ENCODE results near the gene KLK5.
A peak's percentile ranks its signal among the peaks of the same experiment; 100 is the strongest.
"Not testable (repeated sequence)": the region's sequence is repeated elsewhere in the genome, so short reads cannot be mapped to it uniquely, and the experiment has no call there.

The KLK5 gene

DNA sequence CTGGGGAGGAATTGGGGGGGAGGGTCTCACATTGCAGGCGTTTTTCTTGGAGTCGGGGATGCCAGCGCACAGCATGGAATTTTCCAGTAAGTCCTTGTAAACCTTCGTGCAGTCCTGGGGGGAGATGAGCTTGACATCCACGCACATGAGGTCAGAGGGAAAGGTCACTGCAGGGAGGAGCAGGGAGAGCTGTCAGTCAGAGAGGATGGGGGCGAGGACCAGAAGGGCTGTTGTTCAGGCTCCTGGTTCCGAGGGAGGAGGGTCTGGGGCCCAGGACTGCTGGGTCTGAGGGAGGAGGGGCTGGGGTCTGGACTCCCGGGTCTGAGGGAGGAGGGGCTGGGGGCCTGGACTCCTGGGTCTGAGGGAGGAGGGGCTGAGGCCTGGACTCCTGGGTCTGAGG, 26.9 kb upstream of the KLK5 start:
- DNase-seq (ENCODE audit: low read depth) = no peak
- TF ChIP-seq, protein P1, sequence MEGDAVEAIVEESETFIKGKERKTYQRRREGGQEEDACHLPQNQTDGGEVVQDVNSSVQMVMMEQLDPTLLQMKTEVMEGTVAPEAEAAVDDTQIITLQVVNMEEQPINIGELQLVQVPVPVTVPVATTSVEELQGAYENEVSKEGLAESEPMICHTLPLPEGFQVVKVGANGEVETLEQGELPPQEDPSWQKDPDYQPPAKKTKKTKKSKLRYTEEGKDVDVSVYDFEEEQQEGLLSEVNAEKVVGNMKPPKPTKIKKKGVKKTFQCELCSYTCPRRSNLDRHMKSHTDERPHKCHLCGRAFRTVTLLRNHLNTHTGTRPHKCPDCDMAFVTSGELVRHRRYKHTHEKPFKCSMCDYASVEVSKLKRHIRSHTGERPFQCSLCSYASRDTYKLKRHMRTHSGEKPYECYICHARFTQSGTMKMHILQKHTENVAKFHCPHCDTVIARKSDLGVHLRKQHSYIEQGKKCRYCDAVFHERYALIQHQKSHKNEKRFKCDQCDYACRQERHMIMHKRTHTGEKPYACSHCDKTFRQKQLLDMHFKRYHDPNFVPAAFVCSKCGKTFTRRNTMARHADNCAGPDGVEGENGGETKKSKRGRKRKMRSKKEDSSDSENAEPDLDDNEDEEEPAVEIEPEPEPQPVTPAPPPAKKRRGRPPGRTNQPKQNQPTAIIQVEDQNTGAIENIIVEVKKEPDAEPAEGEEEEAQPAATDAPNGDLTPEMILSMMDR (IDR thresholded peaks at IDR 0.05; ENCODE audit: insufficient read depth, low read depth, low read length, missing control alignments) = no peak
- H3K4me3 ChIP-seq (ENCODE audit: low read length) = no peak overlapping the region

- no peak for DNase-seq (ENCODE audit: low read depth)
- H3K4me3 ChIP-seq (ENCODE audit: low read length) = no peak overlapping the region
- TF ChIP-seq, protein P1 (IDR thresholded peaks at IDR 0.05; ENCODE audit: insufficient read depth, low read depth, low read length, missing control alignments) = no peak
Measured at GRCh38 chr19:50978772-50979390, 26.0 kb upstream of the KLK5 start.

GRCh38 chr19:50977626-50978025, 24.8 kb upstream of the KLK5 start:
- TF ChIP-seq, protein P1 (IDR thresholded peaks at IDR 0.05; ENCODE audit: insufficient read depth, low read depth, low read length, missing control alignments) = no peak

GRCh38 chr19:50975766-50976165, 22.9 kb upstream of the KLK5 start:
- TF ChIP-seq, protein P1 (IDR thresholded peaks at IDR 0.05; ENCODE audit: insufficient read depth, low read depth, low read length, missing control alignments) = no peak
- peak; percentile 26 for DNase-seq (ENCODE audit: low read depth)
- no peak overlapping the region for H3K4me3 ChIP-seq (ENCODE audit: low read length)

More at GRCh38 chr19:50977626-50978025, 24.8 kb upstream of the KLK5 start:
- no peak overlapping the region for H3K4me3 ChIP-seq (ENCODE audit: low read length)
- no peak for DNase-seq (ENCODE audit: low read depth)

DNA sequence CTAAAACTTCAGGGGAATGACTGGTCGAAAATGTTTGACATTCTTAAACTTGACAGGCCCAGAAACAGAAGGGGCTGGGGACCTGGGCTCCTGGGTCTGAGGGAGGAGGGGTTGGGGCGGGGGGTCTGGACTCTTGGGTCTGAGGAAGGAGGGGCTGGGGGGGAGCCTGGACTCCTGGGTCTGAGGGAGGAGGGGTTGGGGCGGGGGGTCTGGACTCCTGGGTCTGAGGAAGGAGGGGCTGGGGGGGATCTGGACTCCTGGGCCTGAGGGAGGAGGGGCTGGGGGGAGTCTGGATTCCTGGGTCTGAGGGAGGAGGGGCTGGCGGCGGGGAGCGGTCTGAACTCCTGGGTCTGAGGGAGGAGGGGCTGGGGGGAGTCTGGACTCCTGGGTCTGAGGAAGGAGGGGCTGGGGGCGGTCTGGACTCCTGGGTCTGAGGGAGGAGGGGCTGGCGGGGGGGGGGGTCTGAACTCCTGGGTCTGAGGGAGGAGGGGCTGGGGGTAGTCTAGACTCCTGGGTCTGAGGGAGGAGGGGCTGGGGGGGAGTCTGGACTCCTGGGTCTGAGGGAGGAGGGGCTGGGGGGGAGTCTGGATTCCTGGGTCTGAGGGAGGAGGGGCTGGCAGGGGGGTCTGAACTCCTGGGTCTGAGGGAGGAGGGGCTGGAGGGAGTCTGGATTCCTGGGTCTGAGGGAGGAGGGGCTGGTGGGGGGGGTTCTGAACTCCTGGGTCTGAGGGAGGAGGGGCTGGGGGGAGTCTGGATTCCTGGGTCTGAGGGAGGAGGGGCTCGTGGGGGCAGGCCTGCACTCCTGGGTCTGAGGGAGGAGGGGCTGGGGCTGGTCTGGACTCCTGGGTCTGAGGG, 22.1 kb upstream of the KLK5 start:
- H3K4me3 ChIP-seq (ENCODE audit: low read length) = no peak overlapping the region
- TF ChIP-seq, protein P1 (IDR thresholded peaks at IDR 0.05; ENCODE audit: insufficient read depth, low read depth, low read length, missing control alignments) = no peak
- DNase-seq (ENCODE audit: low read depth) = no peak

DNA sequence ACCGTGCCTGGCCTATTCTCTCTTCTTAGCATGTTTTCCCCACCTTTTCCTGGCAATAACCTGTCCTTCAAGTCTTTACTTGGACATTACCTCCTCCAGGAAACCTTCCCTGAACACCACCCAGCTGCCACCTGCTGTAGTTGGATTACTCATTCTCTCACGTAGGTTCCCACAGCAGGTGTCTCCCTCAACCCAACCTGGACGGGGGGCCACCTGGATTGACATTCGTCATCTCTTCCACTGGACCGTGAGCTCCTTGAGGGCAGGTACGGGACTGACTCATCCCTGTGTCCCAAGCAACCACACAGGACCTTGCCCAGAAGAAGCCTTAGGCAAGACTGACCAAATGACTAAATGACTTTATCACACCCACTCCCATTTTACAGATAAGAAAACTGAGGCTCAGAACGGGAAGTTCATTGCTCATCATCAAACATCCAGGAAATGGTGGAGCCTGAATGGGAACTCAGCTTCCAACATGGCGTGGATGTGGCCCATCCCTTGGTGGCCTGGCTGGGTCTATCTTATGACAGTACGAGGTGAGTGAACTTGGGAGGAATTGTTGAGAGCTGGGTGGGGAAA, 20.0 kb upstream of the KLK5 start:
- peak; percentile 10 for DNase-seq (ENCODE audit: low read depth)
- no peak overlapping the region for H3K4me3 ChIP-seq (ENCODE audit: low read length)
- TF ChIP-seq, protein P1 (IDR thresholded peaks at IDR 0.05; ENCODE audit: insufficient read depth, low read depth, low read length, missing control alignments) = no peak

DNA sequence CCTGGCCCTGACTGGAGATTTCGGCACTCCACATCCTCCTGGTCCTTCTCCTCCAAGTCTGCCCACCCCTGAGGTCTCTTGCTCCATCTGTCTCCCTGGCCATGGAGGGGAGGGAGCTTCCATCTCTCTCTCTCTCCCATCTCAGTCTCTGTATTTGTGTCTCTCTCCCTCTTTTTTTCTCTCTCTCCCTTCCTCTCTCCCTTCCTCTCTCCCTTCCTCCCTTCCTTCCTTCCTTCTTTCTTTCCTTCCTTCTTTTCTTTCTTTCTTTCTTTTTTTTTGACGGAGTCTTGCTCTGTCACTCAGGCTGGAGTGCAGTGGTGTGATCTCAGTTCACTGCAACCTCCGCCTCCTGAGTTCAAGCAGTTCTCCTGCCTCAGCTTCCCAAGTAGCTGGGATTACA, 17.0 kb upstream of the KLK5 start:
- not testable (repeated sequence) for H3K4me3 ChIP-seq (ENCODE audit: low read length); DNase-seq (ENCODE audit: low read depth)

Measured in epithelial cell of esophagus (primary cell).